H1 (cell line): Measurements from ENCODE around the gene TPO. TPM values are rescaled to one million over a fixed set of nuclear protein-coding genes. Genes with fewer than 3 reads are reported as not detected.

Source experiments
- CTCF ChIA-PET: fragments of 300-600 bp; sonication (Branson Sonifier 250); formaldehyde crosslinking; loops from one replicate; lab custom pipeline; 2021; ENCODE audit not compliant: partially characterized antibody; lab: Charles Lee
- POLR2A ChIA-PET: fragments of 300-600 bp; sonication (Branson Sonifier 250); formaldehyde crosslinking; loops from one replicate; lab custom pipeline; 2021; ENCODE audit warnings: inconsistent platforms; ENCODE audit not compliant: partially characterized antibody; lab: Charles Lee
- DNase-seq, 2 experiments: peaks; one replicate each; pipeline versions ENCODE4 v3.0.0 to v3.0.0-alpha.2; 2010 to 2022; ENCODE audit warnings: low spot score in 2 of 2, low read depth in 1 of 2, mixed read lengths in 1 of 2
- FAIRE-seq: peaks from 2 replicates; lab custom pipeline; 2011; peaks lifted over from hg19 to GRCh38; lab: Jason Lieb, UNC
- H2AFZ ChIP-seq: 2 replicates; pipeline ENCODE4 v1.8.1; 2012; ENCODE audit warnings: low read length, inconsistent platforms
- H2AK5ac ChIP-seq: 2 replicates; pipeline ENCODE4 v1.6.1; 2013; ENCODE audit warnings: low read depth, low read length
- H2BK120ac ChIP-seq: replicated peaks from 2 replicates; pipeline ENCODE3; 2013; ENCODE audit warnings: low read depth, low read length, inconsistent platforms
- H2BK12ac ChIP-seq: 2 replicates; pipeline ENCODE4 v1.6.1; 2013; ENCODE audit warnings: low read depth, low read length
- H2BK15ac ChIP-seq: 2 replicates; pipeline ENCODE4 v1.6.1; 2013; ENCODE audit warnings: low read length
- H2BK20ac ChIP-seq: 2 replicates; pipeline ENCODE4 v1.6.1; 2013; ENCODE audit warnings: low read length
- H2BK5ac ChIP-seq: 2 replicates; pipeline ENCODE4 v1.6.1; 2013; ENCODE audit warnings: low read depth, low read length
- H3K14ac ChIP-seq: 2 replicates; pipeline ENCODE4 v1.6.1; 2013; ENCODE audit warnings: inconsistent platforms; ENCODE audit not compliant: insufficient read length
- H3K18ac ChIP-seq: 2 replicates; pipeline ENCODE4 v1.6.1; 2013; ENCODE audit warnings: low read length; ENCODE audit errors: extremely low read depth
- H3K23ac ChIP-seq: 2 replicates; pipeline ENCODE4 v1.6.1; 2013; ENCODE audit warnings: inconsistent platforms; ENCODE audit not compliant: insufficient read length
- H3K23me2 ChIP-seq: 2 replicates; pipeline ENCODE4 v1.6.1; 2013; ENCODE audit warnings: low read depth, low read length
- H3K27ac ChIP-seq: 2 replicates; pipeline ENCODE4 v1.6.1; 2011; ENCODE audit warnings: low read depth, low read length, inconsistent platforms
- H3K27me3 ChIP-seq, 4 experiments: replicated peaks in 1 of 4; 1 replicate in 1 of 4; 2 replicates in 3 of 4; pipeline versions ENCODE4 v1.6.1 to v1.8.1; 2011 to 2013; ENCODE audit warnings: low read length in 3 of 4, mild to moderate bottlenecking in 3 of 4, inconsistent platforms in 2 of 4, mixed read lengths in 2 of 4, moderate library complexity in 1 of 4; ENCODE audit not compliant: control insufficient read depth in 3 of 4, insufficient read depth in 3 of 4; ENCODE audit errors: extremely low read depth in 1 of 4
- H3K36me3 ChIP-seq, 4 experiments: 2 replicates each; pipeline versions ENCODE4 v1.6.1 to v1.8.1; 2011 to 2013; ENCODE audit warnings: mild to moderate bottlenecking in 4 of 4, low read length in 3 of 4, moderate library complexity in 2 of 4, control low read depth in 1 of 4, inconsistent platforms in 1 of 4; ENCODE audit not compliant: insufficient read depth in 4 of 4, control insufficient read depth in 2 of 4
- H3K4ac ChIP-seq: replicated peaks from 2 replicates; pipeline ENCODE3; 2013; ENCODE audit warnings: low read length, low read depth, mixed read lengths, inconsistent platforms; ENCODE audit not compliant: insufficient read length
- H3K4me1 ChIP-seq, 4 experiments: replicated peaks in 1 of 4; 1 replicate in 1 of 4; 2 replicates in 3 of 4; pipeline versions ENCODE4 v1.6.1 to v1.8.1; 2011 to 2013; ENCODE audit warnings: low read length in 3 of 4, inconsistent platforms in 2 of 4, mixed read lengths in 1 of 4; ENCODE audit not compliant: insufficient read depth in 4 of 4, control insufficient read depth in 3 of 4
- H3K4me2 ChIP-seq, 2 experiments: 2 replicates each; pipeline versions ENCODE4 v1.6.1 to v1.8.1; 2011 to 2013; ENCODE audit warnings: low read depth in 2 of 2, low read length in 2 of 2, control low read depth in 1 of 2, inconsistent platforms in 1 of 2, mild to moderate bottlenecking in 1 of 2; ENCODE audit not compliant: insufficient read depth in 1 of 2
- H3K4me3 ChIP-seq, 4 experiments: fragments of 200-600, 300-600 bp in 1 of 4; sonication (generic), shearing (Covaris generic), sonication (Bioruptor Twin) in 1 of 4; 2 replicates each; pipeline versions ENCODE4 v1.5.1 to v1.8.1; 2011 to 2016; ENCODE audit warnings: low read length in 4 of 4, low read depth in 3 of 4, control low read depth in 2 of 4, inconsistent platforms in 2 of 4, mild to moderate bottlenecking in 2 of 4, mixed read lengths in 1 of 4, moderate library complexity in 1 of 4; ENCODE audit not compliant: insufficient read depth in 2 of 4; ENCODE audit errors: extremely low read depth in 1 of 4
- H3K56ac ChIP-seq: replicated peaks from 2 replicates; pipeline ENCODE3; 2013; ENCODE audit warnings: low read depth, mild to moderate bottlenecking, mixed read lengths, low read length, inconsistent platforms; ENCODE audit not compliant: insufficient read length
- H3K79me1 ChIP-seq: 2 replicates; pipeline ENCODE4 v1.6.1; 2013; ENCODE audit warnings: low read depth, low read length, control low read depth
- H3K79me2 ChIP-seq, 2 experiments: 2 replicates each; pipeline versions ENCODE4 v1.6.1 to v1.8.1; 2012 to 2013; ENCODE audit warnings: low read length in 2 of 2, mild to moderate bottlenecking in 2 of 2, inconsistent platforms in 1 of 2; ENCODE audit not compliant: insufficient read depth in 2 of 2, control insufficient read depth in 1 of 2
- H3K9ac ChIP-seq, 4 experiments: replicated peaks in 1 of 4; 1 replicate in 1 of 4; 2 replicates in 3 of 4; pipeline versions ENCODE4 v1.6.1 to v1.8.1; 2011 to 2013; ENCODE audit warnings: low read depth in 3 of 4, low read length in 3 of 4, control low read depth in 2 of 4, mild to moderate bottlenecking in 2 of 4, moderate library complexity in 2 of 4, inconsistent platforms in 1 of 4; ENCODE audit errors: extremely low read depth in 1 of 4
- H3K9me3 ChIP-seq, 2 experiments: 2 replicates each; pipeline versions ENCODE4 v1.6.1 to v1.8.1; 2012 to 2013; ENCODE audit warnings: mild to moderate bottlenecking in 2 of 2, moderate library complexity in 2 of 2, control low read depth in 1 of 2, inconsistent platforms in 1 of 2, low read depth in 1 of 2, low read length in 1 of 2, mixed read lengths in 1 of 2; ENCODE audit not compliant: insufficient read depth in 2 of 2
- H4K20me1 ChIP-seq, 2 experiments: replicated peaks in 1 of 2; 2 replicates each; pipeline versions ENCODE3 to v1.8.1; 2011 to 2013; ENCODE audit warnings: inconsistent platforms in 2 of 2, low read length in 2 of 2, mild to moderate bottlenecking in 1 of 2; ENCODE audit not compliant: insufficient read depth in 2 of 2, control insufficient read depth in 1 of 2
- H4K5ac ChIP-seq: 2 replicates; pipeline ENCODE4 v1.6.1; 2013; ENCODE audit warnings: low read length, low read depth, mixed read lengths, inconsistent platforms; ENCODE audit not compliant: insufficient read length
- H4K8ac ChIP-seq: 2 replicates; pipeline ENCODE4 v1.8.0; 2013; ENCODE audit warnings: mild to moderate bottlenecking, moderate library complexity, low read length, inconsistent platforms; ENCODE audit not compliant: insufficient read depth; ENCODE audit errors: extremely low read depth
- H4K91ac ChIP-seq: replicated peaks from 2 replicates; pipeline ENCODE3; 2013; ENCODE audit warnings: low read length, mixed read lengths, inconsistent platforms; ENCODE audit not compliant: insufficient read length
- FOSL1 ChIP-seq: IDR thresholded peaks from 2 replicates; pipeline ENCODE4 v1.6.1; 2011; ENCODE audit warnings: mild to moderate bottlenecking, low read depth, low read length, moderate library complexity; ENCODE audit not compliant: insufficient read depth
- JUN ChIP-seq: IDR thresholded peaks from 2 replicates; pipeline ENCODE4 v1.6.1; 2011; ENCODE audit warnings: low read depth, mild to moderate bottlenecking, improper control_type of control experiment, low read length
- WGBS, 2 experiments: shearing (Covaris generic) in 1 of 2; methylation state at CpG; one replicate each; pipeline versions ENCODE4 v1.1.6 to v1.1.7; 2013 to 2015; ENCODE audit warnings: low lambda C conversion rate in 2 of 2, mixed read lengths in 2 of 2, inconsistent platforms in 1 of 2, low coverage in 1 of 2, missing lambda C conversion rate in 1 of 2; ENCODE audit not compliant: insufficient replicate concordance in 2 of 2, insufficient coverage in 1 of 2, insufficient read length in 1 of 2; ENCODE audit errors: extremely low coverage in 1 of 2, missing lambda C conversion rate in 1 of 2; 5-methylcytosine and 5-hydroxymethylcytosine counted together
- polyA plus RNA-seq, 7 experiments: library from polyadenylated mRNA; depleted of rRNA in 3 of 7; stranded (reverse) in 5 of 7; unstranded in 2 of 7; fragments of >200 nt in 5 of 7; fragments of 200-250 nt in 2 of 7; gene quantifications; 1 replicate in 5 of 7; 2 replicates in 1 of 7; 4 replicates in 1 of 7; pipeline versions ENCODE4 v1.2.1 to v1.2.3, GENCODE V29; 2011 to 2013; ENCODE audit warnings: missing spikeins in 2 of 7, mixed read lengths in 2 of 7
- total RNA-seq: library from RNA; stranded (reverse); fragmentation: NEBNext Ultra II Directional; extraction: Animal tissue kit (Norgen Biotek cat#: 25700); gene quantifications from 2 replicates; pipeline ENCODE4 v1.2.1, GENCODE V29; 2021

TPO gene
- total and polyA plus RNA-seq, 2 of the 8 experiments (the other 6 are each of a cell fraction or from before 2014, with no cell fraction given), result not detected

GRCh38 chr2:1586923-1587840 is 173.9 kb downstream of the TPO start:
- H2BK20ac ChIP-seq, result no peak overlapping the region
- H3K79me2 ChIP-seq, result no peaks in the 10 kb centered on the region
- H4K91ac ChIP-seq, result no peak overlapping the region
- FAIRE-seq (no peak), DNase-seq (no peak)
- H3K56ac ChIP-seq, result no peak overlapping the region
- no peaks in the 10 kb centered on the region for H3K36me3 ChIP-seq
- no peak overlapping the region for H2BK12ac ChIP-seq
- no peaks in the 10 kb centered on the region for H3K23me2 ChIP-seq
- H3K4me3 ChIP-seq, result no peak overlapping the region
- no peaks in the 10 kb centered on the region for H3K9me3 ChIP-seq
- H2BK5ac ChIP-seq, result no peak overlapping the region
- CTCF ChIA-PET, result interaction anchor here (1.2 to 6.9 kb wide), 7 partner anchors 19 to 300 kb away, joined by 3 to 68 read pairs (median 5); no protein-coding TSS in a partner anchor
- no peaks in the 10 kb centered on the region for H4K20me1 ChIP-seq
- H4K5ac ChIP-seq, result no peak overlapping the region
- POLR2A ChIA-PET, result interaction anchor here (0.7 to 1.3 kb wide), 4 partner anchors 27 to 55 kb away, joined by 3 to 7 read pairs (median 3); no protein-coding TSS in a partner anchor
- no peak overlapping the region for H3K23ac ChIP-seq
- H3K79me1 ChIP-seq, result no peaks in the 10 kb centered on the region
- H3K9ac ChIP-seq, result no peak overlapping the region
- H4K8ac ChIP-seq, result no peak overlapping the region; the same call in 1 of the 2 replicates
- no peak overlapping the region for H2AFZ ChIP-seq
- H2BK15ac ChIP-seq, result no peak overlapping the region
- no peak overlapping the region for H3K14ac ChIP-seq
- H3K27me3 ChIP-seq, result no peaks in the 10 kb centered on the region
- H2BK120ac ChIP-seq, result no peak overlapping the region
- no peak overlapping the region; the same call in 1 of the 2 replicates for H2AK5ac ChIP-seq
- WGBS, 2 experiments, result 88% methylated on average over 12 of the region's 17 CpGs; no CpG with 5 or more reads in 1 of the 2 experiments
- no peak overlapping the region for H3K4ac ChIP-seq
- no peak overlapping the region for H3K18ac ChIP-seq
- H3K27ac ChIP-seq, result no peak overlapping the region
- peaks cover 0 to 18% (median 8%) of the 10 kb centered on the region in 4 experiments; a peak in 6 of 7 replicates for H3K4me1 ChIP-seq
- no peak overlapping the region for H3K4me2 ChIP-seq
- TF ChIP-seq FOSL1, result no peak
- TF ChIP-seq JUN, result no peak
